GM10248 (cell line): Measurements from ENCODE around the gene BSCL2.

Experiments
- CTCF ChIA-PET: fragments of 300-600 bp; sonication (Branson Sonifier 250); formaldehyde crosslinking; extraction: SDS; loops from one replicate; lab custom pipeline; 2021; ENCODE audit warnings: antibody characterized with exemption; lab: Yijun Ruan, JAX
- POLR2A ChIA-PET: fragments of 350-650 bp; sonication (Branson Sonifier 250); formaldehyde crosslinking; extraction: SDS; loops from one replicate; lab custom pipeline; 2020; ENCODE audit warnings: antibody characterized with exemption; lab: Yijun Ruan, JAX
- DNase-seq: peaks from one replicate; pipeline ENCODE4 v3.0.0; 2012; ENCODE audit errors: extremely low spot score
- CTCF ChIP-seq: IDR thresholded peaks from 2 replicates; pipeline ENCODE4 v1.5.1; 2012; ENCODE audit warnings: mild to moderate bottlenecking, low read depth; ENCODE audit errors: extremely low read depth, missing control alignments, control extremely low read depth

The BSCL2 gene

GRCh38 chr11:62719302-62719978 is 12.2 kb upstream of the BSCL2 start:
- ChIA-PET POLR2A (interaction anchor here (0.9 kb wide), 1 partner anchor 55 kb away, joined by 3 read pairs; the partner anchor contains the start of genes C11orf98 and CSKMT), CTCF (interaction anchor here (1.1 kb wide), 1 partner anchor 39 kb away, joined by 3 read pairs; no protein-coding TSS in a partner anchor)
- TF ChIP-seq CTCF: no peak
- DNase-seq: no peak

GRCh38 chr11:62716816-62717215 is 9.6 kb upstream of the BSCL2 start:
- DNase-seq: no peak
- POLR2A ChIA-PET: no interaction called here
- CTCF ChIA-PET: interaction anchor here (0.8 to 1.2 kb wide), 4 partner anchors 11 to 54 kb away, joined by 3 to 4 read pairs (median 3); partner anchors contain the start of gene BSCL2
- TF ChIP-seq CTCF: no peak

GRCh38 chr11:62716206-62716605 is 9.0 kb upstream of the BSCL2 start:
- ChIA-PET CTCF (interaction anchor here (0.7 to 1.2 kb wide), 4 partner anchors 10 to 53 kb away, joined by 3 to 5 read pairs (median 3); partner anchors contain the start of genes HNRNPUL2 and TTC9C), POLR2A (no interaction called here)
- DNase-seq: no peak
- no peak for TF ChIP-seq CTCF

- POLR2A ChIA-PET: interaction anchor here (0.6 kb wide), 2 partner anchors 12 to 72 kb away, joined by 3 read pairs; partner anchors contain the start of gene TMEM179B
- DNase-seq: no peak
- TF ChIP-seq CTCF: no peak
- CTCF ChIA-PET: interaction anchor here (0.7 to 1.2 kb wide), 4 partner anchors 9 to 52 kb away, joined by 3 to 5 read pairs (median 3); partner anchors contain the start of genes HNRNPUL2 and TTC9C
Measured at GRCh38 chr11:62715150-62716130, 8.2 kb upstream of the BSCL2 start.

- DNase-seq: no peak
- TF ChIP-seq CTCF: no peak
- ChIA-PET POLR2A (interaction anchor here (0.7 to 0.8 kb wide), 2 partner anchors 13 to 48 kb away, joined by 4 to 5 read pairs; partner anchors contain the start of genes C11orf98 and CSKMT), CTCF (interaction anchor here (1.0 to 2.8 kb wide), 2 partner anchors 10 to 19 kb away, joined by 3 to 10 read pairs; no protein-coding TSS in a partner anchor)
Measured at GRCh38 chr11:62713343-62713742, 6.1 kb upstream of the BSCL2 start.

- no peak for DNase-seq
- TF ChIP-seq CTCF: no peak
- ChIA-PET POLR2A (no interaction called here), CTCF (interaction anchor here (1.0 to 2.8 kb wide), 2 partner anchors 11 to 19 kb away, joined by 3 to 10 read pairs; no protein-coding TSS in a partner anchor)
Measured at GRCh38 chr11:62712861-62713260, 5.6 kb upstream of the BSCL2 start.
